Left ventricle myocardium inferior (tissue), 1 donor: ENCODE results near the gene METTL22. TPM values are rescaled to one million over a fixed set of nuclear protein-coding genes. Genes with fewer than 3 reads are reported as not detected.

Source experiments
- DNase-seq: peaks from one replicate; pipeline ENCODE4 v3.0.0-alpha.2; 2020
- H3K27ac ChIP-seq: fragments of 200-600 bp; replicated peaks from 2 replicates; pipeline ENCODE4 v1.8.0; 2021
- H3K27me3 ChIP-seq: fragments of 200-600 bp; 2 replicates; pipeline ENCODE4 v1.8.0; 2021; ENCODE audit warnings: low read depth
- H3K36me3 ChIP-seq: fragments of 200-600 bp; 2 replicates; pipeline ENCODE4 v1.8.0; 2021
- H3K4me1 ChIP-seq: fragments of 200-600 bp; 2 replicates; pipeline ENCODE4 v1.8.0; 2021
- H3K4me3 ChIP-seq: fragments of 200-600 bp; 2 replicates; pipeline ENCODE4 v1.8.0; 2021; ENCODE audit warnings: mild to moderate bottlenecking, moderate library complexity
- H3K9me3 ChIP-seq: fragments of 200-600 bp; replicated peaks from 2 replicates; pipeline ENCODE4 v1.8.0; 2021
- intact Hi-C: fragments of 100-400 bp; cut with micrococcal nuclease; formaldehyde crosslinking; loops from one replicate; pipeline ENCODE4 v1.11.0; 2022
- total RNA-seq: library from RNA; stranded (reverse); fragmentation: NEBNext Ultra II Directional; extraction: Animal tissue kit (Norgen Biotek cat#: 25700); gene quantifications from one replicate; pipeline ENCODE4 v1.2.1, GENCODE V29; 2021
- TF ChIP-seq, protein P1 (sequence below): fragments of 200-600 bp; IDR thresholded peaks from 2 replicates; pipeline ENCODE4 v1.8.0; 2021; ENCODE audit warnings: antibody characterized with exemption, mild to moderate bottlenecking, borderline replicate concordance
- donor health status: DM: no; HTN: yes; CAD: no; lungs with severe emphysema.

The METTL22 gene
- total RNA-seq, 1 donor from 2014 or later, result 27.3 TPM

DNA sequence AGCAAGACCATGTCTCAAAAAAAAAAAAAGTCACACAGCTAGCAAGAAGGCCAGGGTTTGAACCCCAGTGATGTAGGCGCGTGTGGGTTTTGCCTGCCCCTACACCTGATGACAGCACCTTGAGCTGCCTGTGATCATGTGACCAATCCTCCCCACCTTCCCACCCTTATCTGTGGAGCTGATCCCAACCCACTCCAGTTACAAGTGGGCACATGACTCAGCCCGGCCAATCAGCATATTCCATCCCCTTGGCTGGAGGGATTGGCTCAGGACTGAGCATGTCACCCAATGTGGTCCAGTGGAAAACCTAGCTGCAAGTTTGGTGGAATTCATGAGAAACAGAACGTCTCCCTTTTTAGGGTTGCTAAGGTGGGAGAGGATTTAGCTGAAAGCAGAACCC lies 37.8 kb upstream of the METTL22 start:
- TF ChIP-seq, protein P1, sequence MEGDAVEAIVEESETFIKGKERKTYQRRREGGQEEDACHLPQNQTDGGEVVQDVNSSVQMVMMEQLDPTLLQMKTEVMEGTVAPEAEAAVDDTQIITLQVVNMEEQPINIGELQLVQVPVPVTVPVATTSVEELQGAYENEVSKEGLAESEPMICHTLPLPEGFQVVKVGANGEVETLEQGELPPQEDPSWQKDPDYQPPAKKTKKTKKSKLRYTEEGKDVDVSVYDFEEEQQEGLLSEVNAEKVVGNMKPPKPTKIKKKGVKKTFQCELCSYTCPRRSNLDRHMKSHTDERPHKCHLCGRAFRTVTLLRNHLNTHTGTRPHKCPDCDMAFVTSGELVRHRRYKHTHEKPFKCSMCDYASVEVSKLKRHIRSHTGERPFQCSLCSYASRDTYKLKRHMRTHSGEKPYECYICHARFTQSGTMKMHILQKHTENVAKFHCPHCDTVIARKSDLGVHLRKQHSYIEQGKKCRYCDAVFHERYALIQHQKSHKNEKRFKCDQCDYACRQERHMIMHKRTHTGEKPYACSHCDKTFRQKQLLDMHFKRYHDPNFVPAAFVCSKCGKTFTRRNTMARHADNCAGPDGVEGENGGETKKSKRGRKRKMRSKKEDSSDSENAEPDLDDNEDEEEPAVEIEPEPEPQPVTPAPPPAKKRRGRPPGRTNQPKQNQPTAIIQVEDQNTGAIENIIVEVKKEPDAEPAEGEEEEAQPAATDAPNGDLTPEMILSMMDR, result no peak
- Histone ChIP-seq H3K27ac (no peak overlapping the region), H3K4me3 (no peak overlapping the region), H3K27me3 (peaks cover 46% of the 10 kb centered on the region), H3K4me1 (no peaks in the 10 kb centered on the region), H3K36me3 (no peaks in the 10 kb centered on the region), H3K9me3 (no peaks in the 10 kb centered on the region)
- intact Hi-C loops, result no loop called here
- no peak for DNase-seq

DNA sequence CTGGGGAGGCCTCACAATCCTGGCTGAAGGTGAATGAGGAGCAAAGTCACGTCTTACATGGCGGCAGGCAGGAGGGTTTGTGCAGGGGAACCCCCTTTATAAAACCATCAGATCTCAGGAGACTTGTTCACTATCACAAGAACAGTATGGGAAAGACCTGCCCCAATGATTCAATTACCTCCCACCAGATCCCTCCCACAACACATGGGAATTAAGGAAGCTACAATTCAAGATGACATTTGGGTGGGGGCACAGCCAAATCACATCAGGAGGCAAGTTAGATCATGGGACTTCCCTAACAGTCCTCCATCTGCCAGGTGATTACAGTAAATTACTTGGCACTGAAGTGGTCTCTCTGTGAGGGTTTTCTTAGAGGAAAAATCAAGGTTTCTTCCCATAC lies 36.5 kb upstream of the METTL22 start:
- Histone ChIP-seq H3K4me3 (no peak overlapping the region), H3K27me3 (peaks cover 50% of the 10 kb centered on the region), H3K27ac (no peak overlapping the region), H3K36me3 (no peaks in the 10 kb centered on the region), H3K4me1 (peaks cover 11% of the 10 kb centered on the region), H3K9me3 (no peaks in the 10 kb centered on the region)
- TF ChIP-seq, protein P1, result no peak
- intact Hi-C loops, result no loop called here
- DNase-seq, result no peak

DNA sequence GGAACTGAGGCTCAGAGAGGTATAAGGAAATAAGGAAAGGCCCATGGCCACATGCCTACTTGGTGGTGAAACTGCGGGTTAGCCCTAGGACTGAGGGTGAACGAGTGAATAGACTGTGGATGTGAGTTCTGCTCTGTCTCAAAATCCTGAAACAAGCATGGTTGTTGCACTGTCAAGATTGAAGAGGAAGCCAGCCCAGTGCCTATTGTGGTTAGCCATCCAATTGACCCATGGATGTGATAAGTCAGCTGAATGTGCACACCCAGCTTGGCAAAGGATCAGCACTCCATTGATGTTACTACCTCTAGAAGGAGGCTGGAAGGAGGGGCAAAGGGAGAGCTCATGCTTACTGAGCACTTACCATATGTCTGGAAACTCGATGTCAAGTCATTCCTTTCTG lies 35.6 kb upstream of the METTL22 start:
- no peak overlapping the region for H3K27ac ChIP-seq
- H3K27me3 ChIP-seq, result peaks cover 58% of the 10 kb centered on the region
- no peak for DNase-seq
- peaks cover 14% of the 10 kb centered on the region for H3K4me1 ChIP-seq
- no peaks in the 10 kb centered on the region for H3K9me3 ChIP-seq
- no peak overlapping the region for H3K4me3 ChIP-seq
- intact Hi-C loops, result no loop called here
- no peaks in the 10 kb centered on the region for H3K36me3 ChIP-seq
- TF ChIP-seq, protein P1, result no peak

DNA sequence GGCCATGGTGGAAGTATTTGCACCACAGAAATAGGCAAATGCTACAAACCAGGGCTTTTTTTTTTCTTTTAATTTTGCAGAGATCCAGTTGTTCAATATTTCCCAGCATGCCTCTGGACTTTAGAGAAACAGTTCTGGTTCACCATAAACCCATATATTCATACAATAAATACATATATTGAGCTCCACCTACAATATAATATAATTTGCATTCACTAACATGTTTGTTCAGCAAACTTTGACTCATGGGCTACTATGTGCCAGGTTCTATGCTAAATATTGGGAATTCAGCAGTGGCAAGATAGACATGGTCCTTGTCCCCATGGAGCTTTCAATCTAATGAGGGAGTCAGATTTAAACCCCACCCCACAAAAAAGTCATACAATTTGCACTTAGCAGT lies 34.4 kb upstream of the METTL22 start:
- Histone ChIP-seq H3K36me3 (no peaks in the 10 kb centered on the region), H3K4me3 (no peak overlapping the region), H3K9me3 (no peaks in the 10 kb centered on the region), H3K27me3 (peaks cover 66% of the 10 kb centered on the region), H3K4me1 (peaks cover 14% of the 10 kb centered on the region), H3K27ac (no peak overlapping the region)
- intact Hi-C loops, result no loop called here
- TF ChIP-seq, protein P1, result no peak
- no peak for DNase-seq

DNA sequence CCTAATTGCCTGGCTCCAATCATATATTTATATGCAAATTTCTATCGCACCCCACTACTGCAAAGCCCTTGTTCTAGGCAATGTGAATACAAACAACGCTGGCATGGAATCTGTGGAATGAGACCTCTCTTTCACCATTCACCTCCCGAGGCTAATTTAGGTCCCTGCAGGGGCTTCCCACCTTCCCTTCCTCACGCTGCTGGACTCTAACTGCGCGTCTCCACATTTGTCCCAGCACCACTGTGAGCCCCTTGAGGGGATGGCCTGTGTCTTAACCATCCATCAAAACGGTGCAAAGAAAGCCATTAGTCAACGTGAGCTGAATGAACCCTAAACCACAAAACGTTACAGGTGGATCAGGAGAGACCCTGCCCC lies 32.8 kb upstream of the METTL22 start:
- TF ChIP-seq, protein P1, result no peak
- H3K36me3 ChIP-seq, result no peaks in the 10 kb centered on the region
- H3K4me1 ChIP-seq, result peaks cover 14% of the 10 kb centered on the region
- H3K9me3 ChIP-seq, result peaks cover 3% of the 10 kb centered on the region
- peaks cover 82% of the 10 kb centered on the region for H3K27me3 ChIP-seq
- intact Hi-C loops, result no loop called here
- H3K27ac ChIP-seq, result no peak overlapping the region
- H3K4me3 ChIP-seq, result no peak overlapping the region
- no peak for DNase-seq
